Ureter (tissue), 1 donor: Measurements from ENCODE around the gene TDRD7. TPM values are rescaled to one million over a fixed set of nuclear protein-coding genes. Genes with fewer than 3 reads are reported as not detected.
A peak's percentile ranks its signal among the peaks of the same experiment; 100 is the strongest.

Experiments
- DNase-seq: peaks from one replicate; pipeline ENCODE4 v3.0.0-alpha.2; 2020; ENCODE audit warnings: low spot score
- total RNA-seq: library from RNA; stranded (reverse); gene quantifications from one replicate; pipeline ENCODE4 v1.2.4, GENCODE V29; 2023
- donor health status: DM: yes; HTN: yes; CAD: no.

Gene TDRD7
- total RNA-seq, 1 donor from 2014 or later, result 12.9 TPM

DNA sequence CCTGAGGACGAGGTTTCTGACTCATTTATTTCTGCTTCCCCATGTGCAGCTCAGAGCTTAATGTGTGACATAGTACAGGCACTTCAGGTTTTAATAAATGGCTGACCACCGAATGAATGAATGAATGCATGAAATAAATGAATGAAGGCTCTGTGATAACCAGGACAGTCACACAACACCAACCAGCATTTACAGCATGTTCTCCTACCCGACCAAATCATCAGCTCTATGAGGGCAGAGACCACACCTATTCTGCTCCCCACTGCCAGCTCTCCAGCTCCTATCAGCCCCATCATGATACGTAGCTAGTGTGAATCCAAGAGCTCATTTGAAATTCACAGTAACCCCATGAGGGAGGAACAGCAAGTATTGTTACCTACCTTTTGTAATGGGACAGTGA is 94.4 kb downstream of the TDRD7 start:
- DNase-seq, result peak; percentile 13

DNA sequence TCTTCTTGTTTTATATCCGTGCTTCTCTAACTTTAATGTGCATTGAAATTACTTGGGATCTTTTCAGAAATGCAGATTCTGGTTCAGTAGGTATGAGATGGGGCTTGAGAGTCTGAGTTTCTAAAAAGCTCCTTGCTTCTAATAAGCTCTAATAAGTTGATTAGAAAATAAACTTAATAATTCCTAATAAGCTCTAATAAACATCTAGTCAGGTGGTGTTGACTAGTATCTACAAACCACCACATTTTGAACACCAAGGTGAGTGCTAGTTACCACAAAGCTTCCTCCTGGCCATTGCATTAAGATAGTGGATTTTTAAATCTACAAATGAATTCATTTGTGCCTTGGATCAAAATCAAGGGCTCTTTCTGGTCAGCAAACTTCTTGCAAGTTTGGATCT is 94.9 kb downstream of the TDRD7 start:
- DNase-seq, result no peak

DNA sequence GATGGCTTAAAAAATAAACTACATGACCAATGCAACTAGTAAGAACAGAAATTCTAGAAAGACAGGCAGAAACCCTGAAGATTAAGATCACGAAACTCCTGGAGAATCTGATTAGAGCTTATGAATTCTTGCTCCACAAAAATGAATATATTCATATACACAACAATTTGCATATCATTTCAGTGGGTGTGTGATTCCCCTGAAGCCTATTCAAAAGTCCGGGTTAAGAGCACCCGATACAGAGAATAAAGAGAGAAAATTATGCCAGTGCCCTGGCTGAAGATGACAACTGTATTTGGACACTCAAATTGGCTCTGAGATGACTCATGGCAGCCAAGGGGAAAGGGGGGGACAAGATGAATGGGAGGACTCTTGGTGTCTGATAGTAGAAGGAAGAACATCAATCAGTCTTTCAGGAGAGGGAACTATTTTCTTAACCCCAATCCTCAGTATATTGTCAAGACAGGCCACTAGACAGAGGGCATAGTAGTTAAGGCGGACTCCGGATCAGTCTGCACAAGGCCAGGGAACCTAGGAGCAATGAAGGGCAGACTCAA is 95.6 kb downstream of the TDRD7 start:
- peak; percentile 17 for DNase-seq

DNA sequence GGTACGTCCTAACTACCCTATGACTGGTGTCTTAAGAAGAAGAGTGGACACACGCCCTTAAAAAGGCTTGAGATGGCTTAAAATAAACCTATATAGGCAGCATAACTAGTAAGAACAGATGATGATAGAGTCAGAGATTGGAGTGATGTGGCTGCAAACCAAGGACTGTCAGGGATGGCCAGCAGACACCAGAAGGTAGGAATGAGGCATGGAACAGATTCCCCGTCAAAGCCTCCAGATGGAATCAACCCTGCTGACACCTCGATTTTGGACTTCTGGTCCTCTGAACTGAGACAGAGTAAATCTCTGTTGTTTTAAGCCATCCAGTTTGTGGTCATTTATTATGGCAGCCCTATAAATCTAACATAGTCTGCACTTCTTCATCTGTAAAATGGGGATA is 97.0 kb downstream of the TDRD7 start:
- peak; percentile 9 for DNase-seq

DNA sequence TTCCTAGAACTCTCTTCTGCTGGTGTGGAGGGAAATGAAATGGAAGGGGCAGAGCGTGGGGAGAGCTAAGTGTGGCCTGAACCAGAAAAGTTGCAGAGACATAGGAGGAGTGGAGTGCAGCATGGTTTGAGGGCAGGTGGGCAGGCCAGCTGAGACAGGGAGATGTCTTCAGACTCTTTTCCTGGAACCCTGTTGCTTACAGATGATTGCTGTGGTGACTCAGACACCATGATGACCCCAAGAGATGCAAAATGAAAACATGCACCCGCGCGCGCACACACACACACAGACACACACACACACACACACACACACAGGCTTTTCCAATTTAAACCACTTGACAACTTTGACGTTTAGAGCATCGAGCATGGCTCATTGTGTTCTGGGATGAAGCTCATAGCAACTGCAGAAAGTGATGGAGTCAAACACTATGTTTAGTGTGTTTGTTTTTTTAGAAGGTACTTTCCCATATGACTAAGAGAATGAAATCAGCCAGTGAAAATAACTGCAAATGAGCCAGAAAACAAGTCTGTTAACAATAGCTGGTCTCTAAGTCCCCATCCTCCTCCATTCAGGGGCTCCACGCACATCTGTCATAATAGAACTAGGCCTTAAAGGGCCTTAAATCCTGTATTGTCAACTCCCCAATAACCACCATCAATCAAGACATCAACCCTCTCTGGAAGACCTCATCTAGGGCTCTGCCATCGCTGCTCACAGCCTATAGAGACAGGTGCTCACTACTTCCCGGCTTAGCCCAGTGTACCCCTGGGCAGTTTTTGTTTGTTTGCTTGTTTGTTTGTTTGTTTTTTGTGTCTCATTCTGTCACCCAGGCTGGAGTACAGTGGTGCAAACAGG is 99.1 kb downstream of the TDRD7 start:
- DNase-seq, result peak; percentile 27

DNA sequence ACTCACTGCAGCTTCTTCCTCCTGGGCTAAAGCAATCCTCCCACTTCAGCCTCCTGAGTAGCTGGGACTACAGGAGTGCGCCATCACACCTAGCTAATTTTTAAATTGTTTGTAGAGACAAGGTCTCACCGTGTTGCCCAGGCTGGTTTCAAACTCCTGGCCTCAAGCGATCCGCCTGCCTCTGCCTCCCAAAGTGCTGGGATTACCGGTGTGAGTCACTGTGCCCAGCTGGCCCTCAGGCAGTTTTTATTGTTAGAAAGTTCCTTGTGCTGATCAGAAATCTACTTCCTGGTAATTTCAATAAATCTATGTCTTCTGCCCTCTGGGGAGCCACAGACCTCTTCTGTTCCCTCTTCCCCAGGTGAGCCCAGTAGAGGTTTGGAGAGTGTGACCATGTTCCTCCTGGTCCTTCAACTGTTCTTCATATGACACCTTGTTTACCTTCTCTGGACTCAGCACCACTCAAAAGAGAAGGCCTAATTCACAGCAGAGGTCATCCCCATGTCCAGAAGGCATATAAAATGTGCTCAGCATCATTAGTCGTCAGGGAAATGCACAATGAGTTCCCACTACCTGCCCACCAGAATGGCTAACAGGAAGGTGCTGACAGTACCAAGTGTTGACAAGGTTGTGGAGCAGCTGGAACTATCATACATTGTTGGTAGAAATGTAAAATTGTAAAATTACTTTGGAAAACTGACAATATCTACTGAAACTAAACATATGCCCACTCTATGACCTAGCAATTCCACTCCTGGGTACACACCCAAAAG is 99.9 kb downstream of the TDRD7 start:
- peak; percentile 37 for DNase-seq

DNA sequence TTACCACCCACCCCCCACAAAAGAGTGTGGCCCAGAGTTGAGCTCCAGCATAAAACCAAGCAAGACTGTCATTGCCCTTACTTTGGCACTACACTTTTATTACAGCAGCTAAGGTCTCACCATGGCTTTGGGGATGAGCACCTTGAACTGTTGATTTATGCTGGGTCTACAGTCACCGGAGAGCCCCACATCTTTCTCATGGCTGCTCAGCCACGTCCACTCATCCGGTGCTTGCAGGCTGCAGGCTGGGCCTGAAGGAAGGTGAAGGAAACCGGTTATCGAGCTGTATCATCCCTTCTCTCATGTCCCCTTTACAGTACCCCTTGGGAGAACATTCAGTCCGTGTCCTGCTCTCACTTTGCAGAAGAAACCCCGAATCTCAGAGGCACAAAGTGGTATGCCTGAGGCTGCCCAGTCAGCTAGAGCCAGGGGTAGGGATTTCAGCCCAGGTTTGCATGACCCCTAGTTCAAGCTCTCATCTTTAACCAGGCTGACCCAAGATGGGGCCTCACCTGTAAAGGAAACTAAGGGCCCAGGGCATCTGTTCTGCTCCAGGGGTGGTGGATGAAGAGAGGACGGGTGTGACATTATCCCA is 101.2 kb downstream of the TDRD7 start:
- DNase-seq, result peak; percentile 13

DNA sequence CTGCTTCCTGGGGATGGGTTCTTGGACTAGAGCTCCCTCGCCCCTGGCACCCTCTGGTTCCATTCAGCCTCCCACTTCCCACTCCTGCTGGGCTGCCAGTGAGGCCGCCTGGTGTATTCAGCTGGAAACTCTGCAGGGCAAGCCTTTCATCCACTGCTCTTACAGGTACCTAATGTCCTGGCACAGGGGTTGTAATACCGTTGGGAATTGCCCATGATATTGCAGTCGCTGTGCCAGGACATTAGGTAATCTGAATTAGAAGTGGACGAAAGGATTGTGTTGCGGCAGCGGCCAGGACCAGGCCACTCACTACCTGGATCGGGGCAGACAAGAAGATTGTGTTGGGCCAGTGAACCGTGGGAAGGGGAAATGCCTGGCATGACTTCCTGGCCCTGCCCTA is 102.6 kb downstream of the TDRD7 start:
- no peak for DNase-seq

DNA sequence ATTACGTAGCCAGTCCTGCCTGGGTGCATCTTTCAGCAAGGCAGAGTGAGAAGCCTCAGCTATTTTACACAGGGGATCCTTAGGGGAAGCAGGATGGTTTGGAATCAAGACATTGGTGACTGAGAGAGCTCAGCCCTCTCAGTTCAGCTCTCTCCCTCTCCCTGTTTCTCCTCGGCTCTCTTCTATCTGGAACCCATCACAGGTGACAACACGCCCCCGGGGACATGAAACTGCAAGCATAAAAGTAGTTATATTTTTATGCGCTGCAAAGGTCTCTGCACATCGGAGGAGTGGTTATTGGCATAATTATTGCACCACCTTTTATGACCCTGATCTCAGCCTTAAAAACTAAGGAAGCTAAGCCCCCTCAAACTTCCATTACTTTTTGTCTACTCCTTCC is 103.8 kb downstream of the TDRD7 start:
- DNase-seq, result no peak

DNA sequence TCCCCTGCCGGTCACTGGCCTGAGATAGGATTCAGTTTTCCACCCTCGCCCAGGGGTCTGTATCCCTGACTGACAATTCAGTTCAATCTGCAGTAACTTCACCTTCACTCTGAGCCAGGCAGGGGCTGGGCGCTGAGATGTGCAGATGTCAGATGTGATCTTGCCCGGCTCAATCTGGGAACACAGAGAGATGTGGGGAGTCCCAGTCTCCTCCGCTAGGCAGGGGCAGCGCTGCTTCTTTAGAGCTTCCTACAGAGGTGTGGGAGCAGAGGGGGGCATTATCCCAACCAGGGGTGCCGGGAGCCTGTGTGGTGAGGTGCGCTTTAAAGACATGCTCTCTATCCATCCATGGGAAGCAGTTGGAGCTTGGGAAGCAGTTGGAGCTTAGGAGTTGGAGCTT is 104.2 kb downstream of the TDRD7 start:
- DNase-seq, result no peak

DNA sequence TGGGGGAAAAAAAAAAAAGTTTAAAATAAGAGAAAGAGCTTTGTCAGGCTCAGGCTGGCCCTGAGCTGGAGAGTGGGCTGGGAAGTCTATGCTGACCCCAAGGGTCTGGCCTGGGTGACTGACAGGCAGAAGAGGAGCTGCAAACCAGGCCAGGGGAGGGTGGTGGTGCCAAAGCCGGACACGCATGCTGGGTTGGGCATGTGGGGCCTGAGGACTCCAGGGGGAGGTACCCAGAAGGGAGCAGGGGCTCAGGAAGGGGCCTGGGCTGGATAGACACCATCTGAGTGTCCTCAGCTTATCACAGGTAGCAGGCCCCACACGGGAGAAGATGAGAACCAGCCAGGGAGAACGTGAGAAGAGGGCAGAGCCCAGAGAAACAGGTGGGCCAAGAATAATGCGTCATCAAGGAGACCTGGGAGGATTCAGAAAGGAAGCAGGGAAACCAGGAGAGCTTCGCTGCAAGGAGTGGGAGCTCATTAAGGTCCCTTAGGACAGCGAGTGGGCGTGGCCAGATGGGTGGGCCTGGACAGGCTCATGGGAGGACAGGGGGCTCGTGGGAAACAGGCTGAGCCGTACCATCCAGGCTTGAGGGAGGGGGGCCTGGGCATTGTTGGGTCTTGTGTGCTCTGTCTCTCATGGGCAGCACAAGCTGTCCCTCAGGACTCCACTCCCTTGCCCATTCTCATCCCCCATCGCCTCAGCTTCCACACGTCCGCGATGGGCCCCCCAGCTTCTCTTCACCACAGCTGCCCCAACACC is 105.6 kb downstream of the TDRD7 start:
- DNase-seq, result no peak

DNA sequence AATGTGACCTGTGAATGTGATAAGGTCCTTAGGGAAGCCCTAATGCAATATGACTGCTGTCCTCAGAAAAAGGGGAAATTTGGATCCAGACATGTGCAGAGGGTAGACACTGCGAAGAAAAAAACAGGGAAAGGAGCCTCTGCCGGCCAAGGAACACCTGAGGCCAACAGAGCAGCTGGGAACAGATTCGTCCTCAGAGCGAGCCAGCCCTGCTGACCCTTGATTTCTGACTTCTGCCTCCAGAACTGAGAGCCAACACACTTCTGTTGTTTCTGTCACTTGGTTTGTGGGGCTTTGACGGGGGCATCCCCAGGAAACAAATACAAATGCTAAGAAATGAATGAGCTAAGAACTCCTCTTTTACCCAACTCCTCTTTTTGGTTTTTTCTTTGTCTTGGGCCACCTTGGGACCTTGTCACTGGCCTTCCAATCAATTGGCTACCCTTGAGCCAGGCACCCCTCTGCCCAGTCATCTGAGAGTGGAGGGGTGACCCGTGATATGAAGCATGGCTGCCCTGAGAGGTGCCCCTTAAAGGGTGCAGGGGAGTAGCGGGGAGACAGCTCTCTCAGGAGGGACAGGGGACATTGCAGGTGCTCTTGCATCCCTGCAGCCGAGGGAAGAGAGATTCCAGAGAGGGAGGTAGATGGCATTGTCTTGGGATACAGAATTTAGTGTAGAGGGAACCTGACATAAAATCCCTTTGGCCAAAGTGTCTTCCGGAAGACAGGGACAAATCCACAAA is 106.4 kb downstream of the TDRD7 start:
- no peak for DNase-seq

DNA sequence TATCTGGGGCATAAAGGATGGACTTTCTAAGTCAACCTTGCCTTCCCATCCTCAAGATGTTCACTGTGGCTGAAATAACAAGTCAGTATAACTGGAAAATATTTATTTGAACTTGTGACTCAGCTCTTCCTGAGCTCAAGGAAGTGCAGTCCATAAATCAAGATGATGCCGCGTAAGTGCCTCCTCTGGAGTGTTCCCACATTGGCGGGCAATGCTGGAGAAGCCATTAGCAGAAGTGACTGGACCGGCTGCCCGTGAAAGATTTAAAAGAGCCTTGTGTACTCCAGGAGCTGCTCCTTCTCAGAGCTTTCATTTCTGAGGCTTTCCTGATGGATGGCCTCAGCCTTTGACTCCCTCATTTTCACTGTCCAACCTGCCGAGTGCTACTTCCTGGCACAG is 107.0 kb downstream of the TDRD7 start:
- DNase-seq, result peak; percentile 85

DNA sequence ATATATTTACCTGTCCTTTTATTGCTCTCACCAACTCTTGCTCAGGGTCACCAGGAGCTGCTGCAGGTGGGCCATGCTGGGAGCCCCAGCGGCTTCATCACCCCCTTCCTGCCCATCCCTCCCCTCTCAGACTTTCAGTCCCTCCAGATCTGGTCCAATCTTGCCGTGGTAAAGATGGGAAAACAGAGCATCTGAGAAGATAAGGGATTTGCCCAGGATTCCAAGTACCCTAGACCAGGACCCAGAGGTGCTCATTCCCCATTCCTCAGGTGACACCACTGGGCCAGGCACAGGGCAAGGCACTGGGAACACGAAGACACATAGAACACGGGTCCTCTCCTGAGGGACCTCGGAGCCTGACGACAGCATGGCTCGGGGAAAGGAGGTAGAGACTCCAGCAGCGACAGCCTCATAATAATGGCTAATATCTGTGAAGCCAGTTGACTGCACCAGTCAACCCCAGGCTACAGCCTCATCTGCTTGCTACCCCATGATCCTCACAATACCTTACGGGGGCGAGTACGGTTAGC is 107.6 kb downstream of the TDRD7 start:
- no peak for DNase-seq

DNA sequence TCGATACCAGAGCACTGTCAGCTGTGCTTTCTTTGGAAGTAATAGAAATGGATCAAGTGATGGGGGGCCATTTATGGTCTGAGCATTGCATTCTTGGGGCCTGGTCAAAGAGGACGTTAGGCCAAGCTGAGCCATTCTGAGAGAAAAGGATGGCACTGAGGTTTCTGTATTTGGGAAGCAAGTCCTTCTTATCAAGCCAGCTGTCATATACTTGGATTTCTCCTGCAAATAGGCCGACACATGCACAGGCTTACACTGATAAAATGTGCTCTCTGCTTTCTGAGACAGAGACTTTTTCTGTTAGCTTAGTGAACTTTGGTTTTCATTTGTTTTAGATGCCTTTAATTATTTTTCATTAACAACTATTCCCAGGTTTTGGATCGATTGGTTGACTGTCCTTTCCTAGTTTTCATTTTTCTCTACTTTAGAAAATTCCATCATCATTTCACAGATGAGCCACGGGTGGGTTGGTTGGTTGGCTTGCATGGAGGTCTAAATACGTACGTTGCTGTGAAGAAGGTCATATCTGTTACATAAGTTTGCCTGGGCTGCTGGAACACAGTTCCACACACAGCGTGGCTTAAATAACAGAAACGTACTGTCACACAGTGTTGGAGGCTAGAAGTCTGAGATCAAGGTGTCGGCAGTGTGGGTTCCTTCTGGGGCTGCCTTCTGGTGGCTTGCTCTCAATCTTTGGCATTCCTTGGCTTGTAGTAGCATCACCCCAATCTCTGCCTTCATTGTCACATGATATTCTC is 109.9 kb downstream of the TDRD7 start:
- no peak for DNase-seq

DNA sequence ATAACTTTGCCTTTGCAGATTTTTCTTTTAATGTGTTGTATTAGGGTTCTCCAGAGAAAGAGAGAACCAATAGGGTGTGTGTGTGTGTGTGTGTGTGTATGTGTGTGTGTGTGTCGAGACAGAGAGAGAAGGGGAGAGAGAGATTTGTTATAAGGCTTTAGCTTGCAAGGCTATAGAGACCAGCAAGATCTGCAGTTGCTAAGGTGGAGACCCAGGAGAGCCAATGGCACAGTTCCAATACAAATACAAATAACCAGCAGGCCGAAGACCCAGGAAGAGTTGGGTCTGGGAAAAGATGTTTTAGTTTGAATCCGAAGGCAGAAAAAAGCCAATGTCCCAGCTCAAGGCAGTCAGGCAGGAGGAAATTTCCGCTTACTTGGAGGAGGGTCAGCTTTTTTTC is 112.5 kb downstream of the TDRD7 start:
- DNase-seq, result no peak

DNA sequence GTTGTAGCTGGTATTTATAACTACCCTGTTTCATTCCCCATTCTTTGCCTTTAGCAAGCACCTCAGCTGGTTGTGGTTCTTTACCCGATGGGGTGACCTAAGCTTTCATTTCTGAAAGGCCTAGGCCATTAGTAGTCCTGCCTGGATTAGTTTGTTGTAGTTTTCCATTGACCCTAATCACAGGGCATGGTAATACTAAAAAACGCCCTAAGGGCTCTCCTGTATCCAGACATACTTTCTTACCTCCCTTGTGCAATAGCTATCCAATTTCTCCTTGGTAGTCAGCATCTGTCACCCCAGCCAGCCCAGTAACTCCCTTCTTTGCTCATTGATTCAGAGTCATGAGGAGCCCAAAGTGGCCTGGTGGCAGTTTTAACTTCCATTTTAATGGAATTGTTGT is 113.6 kb downstream of the TDRD7 start:
- DNase-seq, result no peak

DNA sequence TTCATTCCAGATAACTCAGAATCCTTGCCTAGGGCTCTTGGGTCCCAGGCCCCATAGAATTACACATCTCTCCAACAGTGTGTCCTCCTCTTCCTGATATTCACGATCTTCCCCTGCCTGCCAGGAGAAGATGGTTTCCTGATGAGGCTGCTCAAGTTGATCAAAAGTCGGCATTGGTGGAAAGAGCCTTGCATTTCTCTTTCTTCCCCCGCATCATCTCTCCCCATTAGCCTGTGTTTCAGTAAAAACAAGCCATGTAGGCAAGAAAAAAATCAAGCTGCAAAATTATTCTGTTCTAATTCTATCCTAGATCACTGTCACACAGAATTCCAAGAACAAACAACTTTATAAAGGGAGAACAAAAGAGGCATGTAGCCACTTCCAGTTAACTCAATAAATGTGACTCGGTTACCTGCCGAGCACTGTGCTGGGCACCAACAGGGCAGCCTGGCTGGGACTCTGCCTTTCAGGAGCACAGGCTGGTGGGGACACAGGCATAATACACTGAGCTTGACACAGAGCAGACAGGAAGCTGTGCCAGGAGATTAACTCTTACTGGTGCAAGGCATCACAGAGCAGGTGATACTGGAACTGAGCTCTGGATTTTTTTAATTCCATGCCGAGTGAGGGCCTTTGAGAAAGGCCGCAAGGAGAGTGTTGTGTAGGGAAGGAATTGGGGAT is 115.1 kb downstream of the TDRD7 start:
- no peak for DNase-seq
